ENCODE results near the gene FAM187B.

DNA sequence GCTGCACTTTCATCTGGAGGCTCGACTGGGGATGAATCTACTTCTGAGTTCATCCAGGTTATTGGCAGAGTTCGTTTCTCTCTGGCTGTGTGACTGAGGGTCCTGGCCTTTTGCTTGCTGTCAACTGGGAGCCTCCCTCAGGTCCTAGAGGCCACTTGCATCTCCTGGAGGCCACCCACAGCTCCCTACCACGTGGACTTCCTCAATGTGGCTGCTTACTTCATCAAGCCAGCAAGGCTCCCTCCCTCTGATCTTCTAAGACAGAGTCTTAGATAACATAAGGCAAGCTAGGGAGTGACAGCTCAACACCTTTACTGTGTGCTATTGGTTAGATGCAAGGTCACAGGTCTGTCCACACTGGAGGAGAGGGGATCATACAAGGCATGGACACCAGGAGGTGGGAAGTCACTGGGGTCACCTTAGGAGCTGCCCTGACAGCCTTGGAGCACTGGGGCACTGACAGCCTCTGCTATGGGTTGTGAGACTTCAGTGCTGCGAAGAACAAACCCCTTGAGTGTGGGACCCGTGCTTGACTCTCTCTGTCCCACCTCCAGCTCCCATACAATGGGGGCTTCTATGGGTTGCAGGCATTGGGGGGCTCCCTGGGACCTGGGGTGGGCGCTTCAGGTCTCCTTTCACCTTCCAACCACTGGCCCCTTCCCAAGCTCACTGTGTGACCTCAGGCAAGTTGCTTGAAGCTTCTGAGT, 5.3 kb downstream of the FAM187B start:
- TF ChIP-seq CTCF (IDR thresholded peaks at IDR 0.05) (no peak), ELF1 (IDR thresholded peaks at IDR 0.05) (no peak), POLR2AphosphoS5 (IDR thresholded peaks at IDR 0.05; ENCODE audit: low read depth, low read length) (no peak)
